ENCODE measurements around the gene VWA8. TPM values are rescaled to one million over a fixed set of nuclear protein-coding genes. Genes with fewer than 3 reads are reported as not detected.

VWA8 gene
- total RNA-seq, 2 experiments from 2014 or later: 26.3 to 27.5 TPM

DNA sequence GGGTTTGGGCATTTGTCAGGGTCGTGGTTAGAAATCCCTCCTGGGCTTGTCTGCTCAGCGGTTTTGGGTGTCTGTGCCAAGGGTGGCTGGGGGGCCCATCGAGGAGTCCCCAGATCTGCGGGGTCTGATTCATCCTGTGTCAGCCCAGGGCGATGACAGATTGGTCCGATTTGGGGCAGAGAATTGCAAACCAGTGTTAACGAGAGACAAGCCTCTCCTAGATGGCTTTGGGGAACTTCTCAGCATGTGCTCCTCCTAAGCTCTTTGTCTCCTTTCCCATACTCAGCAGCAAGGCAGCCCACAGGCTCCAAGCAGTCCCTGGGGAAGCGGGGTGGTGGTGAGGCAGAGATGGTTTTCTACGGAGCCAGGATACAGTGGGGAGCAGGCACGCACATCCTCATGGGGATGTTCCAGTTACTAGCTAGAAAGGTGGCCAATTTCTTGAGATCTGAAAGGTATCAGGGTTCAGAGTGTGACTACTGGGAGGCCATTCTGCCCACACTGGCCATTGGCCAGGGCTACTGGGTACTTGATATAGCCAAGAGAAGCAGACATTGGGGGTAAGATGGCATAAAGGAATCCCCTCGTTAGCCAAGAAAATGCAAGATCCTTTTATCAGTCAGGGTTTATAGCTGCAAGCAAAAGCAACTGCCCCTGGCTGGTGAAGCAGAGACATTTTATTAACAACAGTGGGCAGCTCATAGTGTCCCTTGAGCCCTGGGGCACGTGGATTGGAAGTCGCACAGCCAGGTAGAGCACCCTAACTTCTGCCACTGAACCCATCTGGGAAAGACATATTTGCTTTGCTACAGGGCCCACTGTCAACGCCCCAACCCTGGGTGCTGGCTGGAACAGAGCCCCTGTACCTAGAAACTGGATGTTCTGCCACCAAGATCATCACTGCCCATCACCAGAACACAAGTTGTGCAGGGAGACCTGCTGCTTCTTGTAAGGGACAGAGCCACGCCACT, 440.0 kb downstream of the VWA8 start:
- intact Hi-C loops (cut with micrococcal nuclease): no loop called here
- DNase-seq (no peak), ATAC-seq (no peak)
- H3K27ac Mint-ChIP-seq: no peak overlapping the region
- H3K9me3 Mint-ChIP-seq: no peaks in the 10 kb centered on the region
- TF ChIP-seq, protein P1, sequence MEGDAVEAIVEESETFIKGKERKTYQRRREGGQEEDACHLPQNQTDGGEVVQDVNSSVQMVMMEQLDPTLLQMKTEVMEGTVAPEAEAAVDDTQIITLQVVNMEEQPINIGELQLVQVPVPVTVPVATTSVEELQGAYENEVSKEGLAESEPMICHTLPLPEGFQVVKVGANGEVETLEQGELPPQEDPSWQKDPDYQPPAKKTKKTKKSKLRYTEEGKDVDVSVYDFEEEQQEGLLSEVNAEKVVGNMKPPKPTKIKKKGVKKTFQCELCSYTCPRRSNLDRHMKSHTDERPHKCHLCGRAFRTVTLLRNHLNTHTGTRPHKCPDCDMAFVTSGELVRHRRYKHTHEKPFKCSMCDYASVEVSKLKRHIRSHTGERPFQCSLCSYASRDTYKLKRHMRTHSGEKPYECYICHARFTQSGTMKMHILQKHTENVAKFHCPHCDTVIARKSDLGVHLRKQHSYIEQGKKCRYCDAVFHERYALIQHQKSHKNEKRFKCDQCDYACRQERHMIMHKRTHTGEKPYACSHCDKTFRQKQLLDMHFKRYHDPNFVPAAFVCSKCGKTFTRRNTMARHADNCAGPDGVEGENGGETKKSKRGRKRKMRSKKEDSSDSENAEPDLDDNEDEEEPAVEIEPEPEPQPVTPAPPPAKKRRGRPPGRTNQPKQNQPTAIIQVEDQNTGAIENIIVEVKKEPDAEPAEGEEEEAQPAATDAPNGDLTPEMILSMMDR (IDR thresholded peaks at IDR 0.05): no peak
- ChIA-PET POLR2A (interaction anchor here (0.7 kb wide), 1 partner anchor 149 kb away, joined by 3 read pairs; no protein-coding TSS in a partner anchor), CTCF (no interaction called here)
- H3K27me3 Mint-ChIP-seq: no peaks in the 10 kb centered on the region
- H3K4me1 Mint-ChIP-seq (ENCODE audit: low read depth): no peaks in the 10 kb centered on the region
- H3K4me3 Mint-ChIP-seq: no peak overlapping the region
- H3K36me3 Mint-ChIP-seq (ENCODE audit: low read depth): no peaks in the 10 kb centered on the region

DNA sequence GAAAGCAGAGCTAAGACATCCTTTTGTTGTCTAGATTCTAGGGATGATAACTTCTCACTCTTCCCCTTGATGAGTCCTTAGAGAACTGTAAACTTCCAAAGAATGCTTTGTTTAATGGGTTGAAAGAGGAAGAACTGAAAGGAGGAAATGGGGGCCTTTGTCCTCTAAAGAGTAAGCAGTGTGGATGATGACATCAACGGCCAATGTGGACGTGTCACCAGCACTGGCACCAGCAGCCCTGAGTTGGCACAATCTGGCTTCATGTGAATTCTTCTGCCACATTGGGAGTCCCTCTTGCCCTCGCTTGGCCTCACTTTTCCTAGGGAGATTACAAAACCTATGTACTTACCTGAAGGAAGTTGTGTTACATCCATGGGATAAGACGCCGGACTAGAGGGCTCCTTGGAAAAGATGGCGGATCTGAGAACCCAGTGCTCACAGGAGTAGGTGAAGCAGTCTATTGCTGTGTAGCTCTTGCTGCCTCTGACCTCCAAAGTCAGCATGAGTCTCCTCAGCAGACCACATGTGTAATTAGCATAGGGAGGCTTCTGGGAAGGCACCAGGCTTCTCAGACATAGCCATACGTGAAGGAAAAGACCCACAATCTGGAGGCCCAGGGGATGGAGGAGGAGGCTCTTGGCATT, 440.8 kb downstream of the VWA8 start:
- ChIA-PET CTCF (no interaction called here), POLR2A (no interaction called here)
- TF ChIP-seq, protein P1 (IDR thresholded peaks at IDR 0.05): no peak
- no peaks in the 10 kb centered on the region for H3K4me1 Mint-ChIP-seq (ENCODE audit: low read depth)
- DNase-seq: no peak
- H3K27me3 Mint-ChIP-seq: no peaks in the 10 kb centered on the region
- H3K4me3 Mint-ChIP-seq: no peak overlapping the region
- no peaks in the 10 kb centered on the region for H3K36me3 Mint-ChIP-seq (ENCODE audit: low read depth)
- intact Hi-C loops (cut with micrococcal nuclease): no loop called here
- H3K9me3 Mint-ChIP-seq: no peaks in the 10 kb centered on the region
- no peak overlapping the region for H3K27ac Mint-ChIP-seq
- ATAC-seq: no peak

Small RNA genes lying within 50 kb of the gene (microRNA-seq; reads per million reads assigned to microRNA genes)
- not detected for gene MIR5006 (ENCODE audit: borderline microRNAs expressed, borderline replicate concordance)

Other genes with a start within 250 kb of the VWA8 start
- 10 to 100 TPM; 15.2 to 15.8 TPM for gene DGKH, start 87.5 kb upstream of the VWA8 start, total RNA-seq

All from activated CD8-positive, alpha-beta T cell treated with anti-CD3 and anti-CD28 coated beads for 36 hours (primary cell).